LNCAP (cell line): ENCODE measurements around the gene SRP9.

Source experiments
- TF ChIP-seq, protein P1 (sequence below): fragments of 450-650 bp; IDR thresholded peaks from 2 replicates; pipeline ENCODE4 v1.5.1; 2017; ENCODE audit warnings: mild to moderate bottlenecking

Gene SRP9

DNA sequence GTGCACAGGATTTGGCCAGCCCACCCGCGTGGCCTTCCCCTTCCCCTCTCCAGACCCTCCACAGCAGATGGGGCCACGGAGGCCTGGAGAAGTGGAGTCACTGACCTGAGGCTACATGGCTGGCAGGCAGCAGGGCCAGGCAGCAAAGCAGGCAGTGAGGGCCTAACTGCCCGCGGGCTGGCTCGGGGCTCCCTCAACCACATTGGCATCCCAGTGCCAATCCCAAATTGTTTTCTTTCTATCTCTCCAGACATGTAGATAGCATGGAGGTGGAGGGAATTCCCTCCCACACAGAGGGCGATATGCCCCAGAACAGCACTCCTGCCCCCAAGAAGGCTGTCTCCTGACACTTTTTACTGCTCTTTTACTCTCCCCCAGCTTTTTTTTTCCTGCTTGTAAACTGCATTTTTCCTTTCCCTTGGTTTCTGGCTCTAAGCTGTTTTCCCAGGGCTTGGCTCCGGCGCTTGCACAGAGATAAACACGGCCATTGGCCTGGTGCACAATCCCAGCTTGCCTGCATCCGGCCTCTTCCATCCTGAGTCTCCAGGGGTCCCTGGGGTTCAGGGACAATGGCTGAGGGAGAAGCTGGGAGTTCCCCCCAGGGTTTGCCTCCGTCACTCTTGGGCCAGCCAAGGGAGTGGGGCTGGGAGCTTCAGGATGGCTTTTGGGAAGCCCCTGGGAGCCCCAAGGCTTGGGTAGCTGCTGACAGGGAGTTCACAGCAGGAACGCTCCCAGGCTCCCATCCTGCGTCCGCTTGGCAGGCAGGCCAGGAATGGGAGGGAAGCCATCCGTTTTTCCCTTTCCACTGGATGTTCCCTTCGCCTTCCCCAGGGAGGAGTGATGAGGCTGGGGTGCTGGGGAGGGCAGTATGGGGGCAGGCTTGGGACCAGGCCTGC is 39.3 kb downstream of the SRP9 start:
- TF ChIP-seq, protein P1, sequence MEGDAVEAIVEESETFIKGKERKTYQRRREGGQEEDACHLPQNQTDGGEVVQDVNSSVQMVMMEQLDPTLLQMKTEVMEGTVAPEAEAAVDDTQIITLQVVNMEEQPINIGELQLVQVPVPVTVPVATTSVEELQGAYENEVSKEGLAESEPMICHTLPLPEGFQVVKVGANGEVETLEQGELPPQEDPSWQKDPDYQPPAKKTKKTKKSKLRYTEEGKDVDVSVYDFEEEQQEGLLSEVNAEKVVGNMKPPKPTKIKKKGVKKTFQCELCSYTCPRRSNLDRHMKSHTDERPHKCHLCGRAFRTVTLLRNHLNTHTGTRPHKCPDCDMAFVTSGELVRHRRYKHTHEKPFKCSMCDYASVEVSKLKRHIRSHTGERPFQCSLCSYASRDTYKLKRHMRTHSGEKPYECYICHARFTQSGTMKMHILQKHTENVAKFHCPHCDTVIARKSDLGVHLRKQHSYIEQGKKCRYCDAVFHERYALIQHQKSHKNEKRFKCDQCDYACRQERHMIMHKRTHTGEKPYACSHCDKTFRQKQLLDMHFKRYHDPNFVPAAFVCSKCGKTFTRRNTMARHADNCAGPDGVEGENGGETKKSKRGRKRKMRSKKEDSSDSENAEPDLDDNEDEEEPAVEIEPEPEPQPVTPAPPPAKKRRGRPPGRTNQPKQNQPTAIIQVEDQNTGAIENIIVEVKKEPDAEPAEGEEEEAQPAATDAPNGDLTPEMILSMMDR, result no peak

DNA sequence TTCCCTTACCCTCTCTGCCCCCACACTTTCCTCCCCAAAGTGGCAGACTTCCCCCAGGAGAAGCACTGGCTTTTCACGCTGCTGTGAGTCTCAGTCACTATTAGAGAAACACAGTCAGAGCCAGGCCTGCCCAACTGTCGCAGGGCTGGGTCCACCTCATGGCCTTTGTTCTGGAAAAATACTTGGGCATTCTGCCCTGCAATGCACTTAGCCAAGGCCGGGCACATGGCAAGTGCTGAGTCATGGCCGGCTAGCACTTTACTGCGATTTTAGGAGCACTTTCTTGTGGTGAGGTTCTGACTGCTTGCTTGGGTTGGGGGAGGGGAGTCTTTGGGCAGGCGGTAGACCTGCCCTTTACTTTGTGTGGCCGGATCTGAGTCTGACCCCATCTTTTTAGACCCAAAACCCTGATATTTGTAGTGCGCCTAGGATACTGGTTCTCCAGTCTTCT is 40.0 kb downstream of the SRP9 start:
- TF ChIP-seq, protein P1, result no peak

DNA sequence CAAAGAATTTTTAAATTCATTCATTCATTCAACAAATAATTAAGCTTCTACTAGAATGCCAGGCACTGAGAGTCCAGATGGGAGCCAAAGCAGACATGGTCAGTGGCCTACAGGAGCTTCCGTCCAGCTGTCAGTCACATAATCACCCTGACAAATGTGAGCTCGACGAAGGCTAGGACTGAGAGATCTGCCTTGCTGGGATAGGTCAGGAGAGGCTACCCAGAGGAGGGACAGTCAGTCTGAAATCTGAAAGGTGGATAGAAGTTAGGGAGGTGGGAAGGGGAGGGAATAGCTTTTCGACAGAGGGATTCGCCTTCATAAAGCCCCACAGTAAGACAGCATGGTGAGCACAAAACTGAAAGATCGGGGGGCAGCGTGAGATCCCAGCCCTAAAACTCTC is 40.6 kb downstream of the SRP9 start:
- TF ChIP-seq, protein P1, result no peak

DNA sequence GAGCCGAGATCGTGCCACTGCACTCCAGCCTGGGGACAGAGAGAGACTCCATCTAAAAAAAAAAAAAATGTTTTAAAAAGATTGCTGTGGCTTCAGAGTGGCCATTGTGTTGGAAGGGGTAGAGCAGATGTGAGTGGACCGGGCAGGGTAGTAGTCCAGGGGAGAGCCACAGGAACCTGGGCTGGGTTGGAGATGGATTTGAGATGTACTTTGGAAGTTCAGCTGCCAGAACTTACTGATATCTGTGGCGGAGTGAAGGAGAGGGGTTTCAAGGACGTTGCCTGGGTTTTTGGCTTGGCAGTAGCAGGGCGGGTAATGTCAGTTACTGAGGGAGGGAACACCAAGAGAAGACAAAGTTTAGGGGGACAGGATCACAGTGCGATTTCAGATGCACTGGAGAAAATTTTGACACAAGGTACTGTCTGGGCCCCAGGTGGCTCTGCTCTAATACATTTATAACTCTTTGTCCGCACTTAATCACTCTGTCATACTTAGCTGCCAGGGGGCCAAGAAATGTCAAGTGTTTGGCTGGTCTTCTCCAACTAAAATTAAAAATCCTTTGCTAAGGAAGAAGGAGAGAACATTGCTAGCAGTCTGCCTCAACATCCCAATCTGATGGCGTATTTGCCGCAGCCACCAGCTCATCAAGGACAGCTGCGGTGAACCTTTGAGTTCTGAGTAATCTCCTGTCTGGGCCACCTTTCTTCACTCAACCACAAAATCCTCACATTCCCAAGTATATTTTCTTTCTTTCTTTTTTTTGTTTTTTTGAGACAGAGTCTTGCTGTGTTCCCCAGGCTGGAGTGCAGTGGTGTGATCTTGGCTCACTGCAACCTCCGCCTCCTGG is 41.9 kb downstream of the SRP9 start:
- TF ChIP-seq, protein P1, result no peak

DNA sequence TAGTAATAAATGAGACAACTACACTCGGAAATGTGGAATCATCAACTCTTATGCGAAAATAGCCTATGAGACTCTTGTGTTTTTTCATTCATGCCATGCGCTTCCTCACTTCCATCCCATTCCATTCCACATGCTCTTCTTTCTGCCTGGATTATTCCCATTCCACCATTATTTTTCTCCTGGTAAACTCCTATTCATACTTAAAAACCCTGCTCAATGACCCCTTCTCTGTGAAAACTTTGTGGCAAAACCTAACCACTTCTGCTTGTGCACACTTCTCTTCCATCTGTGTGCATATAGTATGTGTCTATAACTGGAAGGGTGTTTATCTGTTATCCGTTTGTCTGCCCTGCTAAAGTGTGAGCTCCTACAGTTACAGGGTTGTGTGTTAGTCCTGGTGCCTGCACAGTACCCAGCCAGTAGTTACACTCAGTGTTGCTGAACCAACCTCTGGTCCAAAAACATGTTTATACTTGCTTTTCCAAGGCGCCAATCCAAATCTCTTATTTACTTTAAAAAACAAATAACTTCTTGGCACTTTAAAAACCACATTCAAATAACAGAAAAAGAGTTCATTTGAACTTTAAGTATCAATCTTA is 43.0 kb downstream of the SRP9 start:
- TF ChIP-seq, protein P1, result no peak

DNA sequence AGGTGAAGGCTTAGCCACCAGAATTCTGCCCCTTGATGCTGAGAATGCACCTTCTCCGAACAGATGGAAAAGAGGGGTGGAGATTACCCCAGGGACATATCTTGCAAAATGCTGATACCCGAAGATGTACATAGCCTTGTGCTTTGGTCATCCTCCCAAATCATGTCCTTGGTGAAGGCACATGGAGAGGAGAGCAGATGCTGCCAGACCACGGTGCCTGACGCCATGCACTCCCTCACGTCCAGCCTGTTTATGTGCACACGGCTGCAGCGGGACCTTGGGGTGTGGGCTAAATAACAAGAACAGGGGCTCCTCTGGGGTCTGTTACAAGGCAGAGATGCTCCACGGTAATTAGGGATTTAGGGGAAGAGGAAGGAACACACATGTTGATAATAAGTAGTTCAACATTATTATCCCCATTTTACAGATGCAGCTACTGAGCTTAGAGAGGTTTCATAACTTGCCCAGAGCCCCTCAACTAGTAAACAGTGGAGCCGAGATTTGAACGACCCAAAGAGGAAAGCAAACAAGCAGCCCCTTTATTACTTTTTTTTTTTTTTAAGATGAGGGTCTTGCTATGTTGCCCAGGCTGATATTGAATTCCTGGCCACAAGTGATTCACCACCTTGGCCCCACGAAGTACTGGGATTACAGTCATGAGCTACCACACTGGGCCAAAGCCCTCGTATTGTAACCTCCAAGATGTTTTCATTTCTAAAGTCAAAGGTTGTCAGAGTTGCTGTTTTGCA is 45.2 kb downstream of the SRP9 start:
- TF ChIP-seq, protein P1, result no peak

DNA sequence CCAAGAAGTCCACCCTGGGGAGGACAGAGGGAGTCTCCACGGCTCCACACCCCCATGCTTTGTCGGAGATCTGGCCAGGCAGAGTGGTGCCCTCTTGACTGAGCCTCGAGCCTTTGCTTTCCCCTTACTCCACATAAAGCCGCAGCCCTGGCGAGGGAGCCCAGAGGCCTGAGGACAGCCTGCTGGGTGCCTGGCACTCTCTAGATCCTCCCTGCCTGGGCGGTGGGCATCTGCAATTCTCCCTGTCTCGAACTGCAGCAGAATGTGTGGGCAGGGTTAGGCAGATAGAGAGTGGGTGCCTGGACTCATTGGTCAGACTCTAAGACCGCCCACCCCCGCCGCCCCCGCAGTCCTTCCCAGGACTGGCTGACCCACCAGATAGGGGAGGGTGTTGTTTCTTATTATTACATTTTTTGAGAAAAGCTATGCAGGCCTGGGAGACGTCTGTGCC is 46.2 kb downstream of the SRP9 start:
- TF ChIP-seq, protein P1, result no peak
